ENCODE measurements around the gene ACY1.
A peak's percentile ranks its signal among the peaks of the same experiment; 100 is the strongest.

The ACY1 gene

DNA sequence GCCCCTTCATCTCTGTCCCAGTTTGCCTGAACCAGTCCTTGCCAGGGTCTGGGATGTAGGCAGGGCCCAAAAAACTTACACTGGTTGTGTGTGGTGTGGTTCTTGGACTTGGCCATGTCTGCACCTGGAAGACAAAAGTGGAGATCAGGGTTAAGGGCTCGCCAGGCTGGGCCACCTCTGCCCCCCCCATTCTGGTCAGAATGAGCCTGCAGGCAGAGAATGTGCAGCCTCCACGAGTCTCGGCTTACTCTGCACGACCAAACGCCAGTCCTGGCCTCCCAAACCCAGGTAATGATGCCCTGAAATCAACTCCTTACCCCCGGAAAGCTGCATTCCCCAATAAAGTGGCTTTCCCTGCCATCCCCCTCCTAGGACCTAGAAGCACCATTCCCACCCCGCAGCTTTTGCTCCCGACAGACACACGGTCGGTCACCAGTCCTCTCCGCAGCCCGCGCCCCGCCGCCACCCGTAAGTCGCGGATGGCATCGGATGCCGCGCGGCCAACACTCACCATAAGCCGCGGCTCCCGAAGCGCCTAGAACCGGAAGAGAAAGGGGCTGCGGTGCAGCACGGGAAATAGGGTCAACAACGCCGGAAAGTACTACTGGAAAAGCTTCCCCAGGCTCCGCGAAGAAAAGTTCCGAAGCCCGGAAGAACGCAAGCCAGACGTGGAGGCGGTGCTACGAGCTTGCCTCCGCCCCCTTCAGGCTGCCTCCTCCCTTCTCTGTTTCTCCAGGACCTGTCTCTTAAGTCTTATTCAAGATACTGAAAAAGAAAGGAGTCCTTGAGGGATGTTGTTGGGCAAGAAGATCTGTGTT lies 12.2 kb downstream of the ACY1 start, which contains the start of gene RPL29 (continued):
- TF ChIP-seq, protein P1, sequence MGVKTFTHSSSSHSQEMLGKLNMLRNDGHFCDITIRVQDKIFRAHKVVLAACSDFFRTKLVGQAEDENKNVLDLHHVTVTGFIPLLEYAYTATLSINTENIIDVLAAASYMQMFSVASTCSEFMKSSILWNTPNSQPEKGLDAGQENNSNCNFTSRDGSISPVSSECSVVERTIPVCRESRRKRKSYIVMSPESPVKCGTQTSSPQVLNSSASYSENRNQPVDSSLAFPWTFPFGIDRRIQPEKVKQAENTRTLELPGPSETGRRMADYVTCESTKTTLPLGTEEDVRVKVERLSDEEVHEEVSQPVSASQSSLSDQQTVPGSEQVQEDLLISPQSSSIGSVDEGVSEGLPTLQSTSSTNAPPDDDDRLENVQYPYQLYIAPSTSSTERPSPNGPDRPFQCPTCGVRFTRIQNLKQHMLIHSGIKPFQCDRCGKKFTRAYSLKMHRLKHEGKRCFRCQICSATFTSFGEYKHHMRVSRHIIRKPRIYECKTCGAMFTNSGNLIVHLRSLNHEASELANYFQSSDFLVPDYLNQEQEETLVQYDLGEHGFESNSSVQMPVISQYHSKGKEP (tag by site-specific recombination; IDR thresholded peaks at IDR 0.05): peak; percentile 29; the same call in 1 of the 2 replicates
- no peak for TF ChIP-seq ZNF510 (tag by site-specific recombination; IDR thresholded peaks at IDR 0.05; ENCODE audit: insufficient replicate concordance)
- TF ChIP-seq, protein P2, sequence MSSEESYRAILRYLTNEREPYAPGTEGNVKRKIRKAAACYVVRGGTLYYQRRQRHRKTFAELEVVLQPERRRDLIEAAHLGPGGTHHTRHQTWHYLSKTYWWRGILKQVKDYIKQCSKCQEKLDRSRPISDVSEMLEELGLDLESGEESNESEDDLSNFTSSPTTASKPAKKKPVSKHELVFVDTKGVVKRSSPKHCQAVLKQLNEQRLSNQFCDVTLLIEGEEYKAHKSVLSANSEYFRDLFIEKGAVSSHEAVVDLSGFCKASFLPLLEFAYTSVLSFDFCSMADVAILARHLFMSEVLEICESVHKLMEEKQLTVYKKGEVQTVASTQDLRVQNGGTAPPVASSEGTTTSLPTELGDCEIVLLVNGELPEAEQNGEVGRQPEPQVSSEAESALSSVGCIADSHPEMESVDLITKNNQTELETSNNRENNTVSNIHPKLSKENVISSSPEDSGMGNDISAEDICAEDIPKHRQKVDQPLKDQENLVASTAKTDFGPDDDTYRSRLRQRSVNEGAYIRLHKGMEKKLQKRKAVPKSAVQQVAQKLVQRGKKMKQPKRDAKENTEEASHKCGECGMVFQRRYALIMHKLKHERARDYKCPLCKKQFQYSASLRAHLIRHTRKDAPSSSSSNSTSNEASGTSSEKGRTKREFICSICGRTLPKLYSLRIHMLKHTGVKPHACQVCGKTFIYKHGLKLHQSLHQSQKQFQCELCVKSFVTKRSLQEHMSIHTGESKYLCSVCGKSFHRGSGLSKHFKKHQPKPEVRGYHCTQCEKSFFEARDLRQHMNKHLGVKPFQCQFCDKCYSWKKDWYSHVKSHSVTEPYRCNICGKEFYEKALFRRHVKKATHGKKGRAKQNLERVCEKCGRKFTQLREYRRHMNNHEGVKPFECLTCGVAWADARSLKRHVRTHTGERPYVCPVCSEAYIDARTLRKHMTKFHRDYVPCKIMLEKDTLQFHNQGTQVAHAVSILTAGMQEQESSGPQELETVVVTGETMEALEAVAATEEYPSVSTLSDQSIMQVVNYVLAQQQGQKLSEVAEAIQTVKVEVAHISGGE (tag by site-specific recombination; conservative IDR thresholded peaks at IDR 0.05; ENCODE audit: low read depth): peak; percentile 99
- TF ChIP-seq, protein P3, sequence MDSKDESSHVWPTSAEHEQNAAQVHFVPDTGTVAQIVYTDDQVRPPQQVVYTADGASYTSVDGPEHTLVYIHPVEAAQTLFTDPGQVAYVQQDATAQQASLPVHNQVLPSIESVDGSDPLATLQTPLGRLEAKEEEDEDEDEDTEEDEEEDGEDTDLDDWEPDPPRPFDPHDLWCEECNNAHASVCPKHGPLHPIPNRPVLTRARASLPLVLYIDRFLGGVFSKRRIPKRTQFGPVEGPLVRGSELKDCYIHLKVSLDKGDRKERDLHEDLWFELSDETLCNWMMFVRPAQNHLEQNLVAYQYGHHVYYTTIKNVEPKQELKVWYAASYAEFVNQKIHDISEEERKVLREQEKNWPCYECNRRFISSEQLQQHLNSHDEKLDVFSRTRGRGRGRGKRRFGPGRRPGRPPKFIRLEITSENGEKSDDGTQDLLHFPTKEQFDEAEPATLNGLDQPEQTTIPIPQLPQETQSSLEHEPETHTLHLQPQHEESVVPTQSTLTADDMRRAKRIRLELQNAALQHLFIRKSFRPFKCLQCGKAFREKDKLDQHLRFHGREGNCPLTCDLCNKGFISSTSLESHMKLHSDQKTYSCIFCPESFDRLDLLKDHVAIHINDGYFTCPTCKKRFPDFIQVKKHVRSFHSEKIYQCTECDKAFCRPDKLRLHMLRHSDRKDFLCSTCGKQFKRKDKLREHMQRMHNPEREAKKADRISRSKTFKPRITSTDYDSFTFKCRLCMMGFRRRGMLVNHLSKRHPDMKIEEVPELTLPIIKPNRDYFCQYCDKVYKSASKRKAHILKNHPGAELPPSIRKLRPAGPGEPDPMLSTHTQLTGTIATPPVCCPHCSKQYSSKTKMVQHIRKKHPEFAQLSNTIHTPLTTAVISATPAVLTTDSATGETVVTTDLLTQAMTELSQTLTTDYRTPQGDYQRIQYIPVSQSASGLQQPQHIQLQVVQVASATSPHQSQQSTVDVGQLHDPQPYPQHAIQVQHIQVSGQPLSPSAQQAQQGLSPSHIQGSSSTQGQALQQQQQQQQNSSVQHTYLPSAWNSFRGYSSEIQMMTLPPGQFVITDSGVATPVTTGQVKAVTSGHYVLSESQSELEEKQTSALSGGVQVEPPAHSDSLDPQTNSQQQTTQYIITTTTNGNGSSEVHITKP (tag by site-specific recombination; IDR thresholded peaks at IDR 0.05): peak; percentile 61; the same call in 1 of the 2 replicates
- no peak for TF ChIP-seq ZNF121 (tag by site-specific recombination; IDR thresholded peaks at IDR 0.05)
- TF ChIP-seq ZNF324 (tag by site-specific recombination; IDR thresholded peaks at IDR 0.05): peak; percentile 82; the same call in 1 of the 2 replicates
- peak; percentile 41; the same call in 1 of the 2 replicates for TF ChIP-seq KLF9 (tag by site-specific recombination; IDR thresholded peaks at IDR 0.05; ENCODE audit: low read depth)
- TF ChIP-seq ZNF266 (tag by site-specific recombination; IDR thresholded peaks at IDR 0.05; ENCODE audit: low read depth): no peak
- peak; percentile 10; the same call in 1 of the 2 replicates for TF ChIP-seq KLF7 (tag by site-specific recombination; IDR thresholded peaks at IDR 0.05; ENCODE audit: borderline replicate concordance)
- TF ChIP-seq, protein P4, sequence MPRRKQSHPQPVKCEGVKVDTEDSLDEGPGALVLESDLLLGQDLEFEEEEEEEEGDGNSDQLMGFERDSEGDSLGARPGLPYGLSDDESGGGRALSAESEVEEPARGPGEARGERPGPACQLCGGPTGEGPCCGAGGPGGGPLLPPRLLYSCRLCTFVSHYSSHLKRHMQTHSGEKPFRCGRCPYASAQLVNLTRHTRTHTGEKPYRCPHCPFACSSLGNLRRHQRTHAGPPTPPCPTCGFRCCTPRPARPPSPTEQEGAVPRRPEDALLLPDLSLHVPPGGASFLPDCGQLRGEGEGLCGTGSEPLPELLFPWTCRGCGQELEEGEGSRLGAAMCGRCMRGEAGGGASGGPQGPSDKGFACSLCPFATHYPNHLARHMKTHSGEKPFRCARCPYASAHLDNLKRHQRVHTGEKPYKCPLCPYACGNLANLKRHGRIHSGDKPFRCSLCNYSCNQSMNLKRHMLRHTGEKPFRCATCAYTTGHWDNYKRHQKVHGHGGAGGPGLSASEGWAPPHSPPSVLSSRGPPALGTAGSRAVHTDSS (tag by site-specific recombination; IDR thresholded peaks at IDR 0.05): 0 out of 2 replicates have a peak, but pooled peaks have one; percentile 14
- TF ChIP-seq, protein P5, sequence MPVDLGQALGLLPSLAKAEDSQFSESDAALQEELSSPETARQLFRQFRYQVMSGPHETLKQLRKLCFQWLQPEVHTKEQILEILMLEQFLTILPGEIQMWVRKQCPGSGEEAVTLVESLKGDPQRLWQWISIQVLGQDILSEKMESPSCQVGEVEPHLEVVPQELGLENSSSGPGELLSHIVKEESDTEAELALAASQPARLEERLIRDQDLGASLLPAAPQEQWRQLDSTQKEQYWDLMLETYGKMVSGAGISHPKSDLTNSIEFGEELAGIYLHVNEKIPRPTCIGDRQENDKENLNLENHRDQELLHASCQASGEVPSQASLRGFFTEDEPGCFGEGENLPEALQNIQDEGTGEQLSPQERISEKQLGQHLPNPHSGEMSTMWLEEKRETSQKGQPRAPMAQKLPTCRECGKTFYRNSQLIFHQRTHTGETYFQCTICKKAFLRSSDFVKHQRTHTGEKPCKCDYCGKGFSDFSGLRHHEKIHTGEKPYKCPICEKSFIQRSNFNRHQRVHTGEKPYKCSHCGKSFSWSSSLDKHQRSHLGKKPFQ (tag by site-specific recombination; IDR thresholded peaks at IDR 0.05): no peak
- TF ChIP-seq PRDM1 (tag by site-specific recombination; IDR thresholded peaks at IDR 0.05): peak; percentile 42; the same call in 1 of the 2 replicates
- no peak for TF ChIP-seq ZNF37A (tag by site-specific recombination; IDR thresholded peaks at IDR 0.05)
- no peak for TF ChIP-seq ZNF776 (tag by site-specific recombination; IDR thresholded peaks at IDR 0.05; ENCODE audit: borderline replicate concordance)
- TF ChIP-seq, protein P6, sequence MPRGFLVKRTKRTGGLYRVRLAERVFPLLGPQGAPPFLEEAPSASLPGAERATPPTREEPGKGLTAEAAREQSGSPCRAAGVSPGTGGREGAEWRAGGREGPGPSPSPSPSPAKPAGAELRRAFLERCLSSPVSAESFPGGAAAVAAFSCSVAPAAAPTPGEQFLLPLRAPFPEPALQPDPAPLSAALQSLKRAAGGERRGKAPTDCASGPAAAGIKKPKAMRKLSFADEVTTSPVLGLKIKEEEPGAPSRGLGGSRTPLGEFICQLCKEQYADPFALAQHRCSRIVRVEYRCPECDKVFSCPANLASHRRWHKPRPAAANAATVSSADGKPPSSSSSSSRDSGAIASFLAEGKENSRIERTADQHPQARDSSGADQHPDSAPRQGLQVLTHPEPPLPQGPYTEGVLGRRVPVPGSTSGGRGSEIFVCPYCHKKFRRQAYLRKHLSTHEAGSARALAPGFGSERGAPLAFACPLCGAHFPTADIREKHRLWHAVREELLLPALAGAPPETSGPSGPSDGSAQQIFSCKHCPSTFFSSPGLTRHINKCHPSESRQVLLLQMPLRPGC (tag by site-specific recombination; IDR thresholded peaks at IDR 0.05): 0 out of 2 replicates have a peak, but pooled peaks have one; percentile 41
- no peak for TF ChIP-seq ZNF248 (tag by site-specific recombination; IDR thresholded peaks at IDR 0.05)
- TF ChIP-seq TRIM28 (IDR thresholded peaks at IDR 0.05; ENCODE audit: borderline replicate concordance, low read length): peak; percentile 23; the same call in 1 of the 2 replicates
- peak; percentile 83 for TF ChIP-seq SP3 (tag by site-specific recombination; IDR thresholded peaks at IDR 0.05)
- TF ChIP-seq ZNF157 (tag by site-specific recombination; IDR thresholded peaks at IDR 0.05): no peak
- TF ChIP-seq ZBTB1 (tag by site-specific recombination; IDR thresholded peaks at IDR 0.05): no peak
- no peak for TF ChIP-seq ZNF514 (tag by site-specific recombination; IDR thresholded peaks at IDR 0.05)
- peak; percentile 64; the same call in 1 of the 2 replicates for TF ChIP-seq ZNF843 (tag by site-specific recombination; IDR thresholded peaks at IDR 0.05)
- TF ChIP-seq REPIN1 (tag by site-specific recombination; IDR thresholded peaks at IDR 0.05; ENCODE audit: low read depth): no peak; the same call in 1 of the 2 replicates
- TF ChIP-seq ZNF10 (tag by site-specific recombination; IDR thresholded peaks at IDR 0.05): 0 out of 2 replicates have a peak, but pooled peaks have one; percentile 27
- peak; percentile 62; the same call in 1 of the 2 replicates for TF ChIP-seq GFI1B (tag by site-specific recombination; IDR thresholded peaks at IDR 0.05)

All from HEK293 (cell line).